HG02759 (cell line): ENCODE data around the gene LRRK1.
A peak's percentile ranks its signal among the peaks of the same experiment; 100 is the strongest.

Source experiments
- ATAC-seq: cut with Tn5 transposase; IDR thresholded peaks from one replicate; pipeline ENCODE4 v1.9.1; 2021; ENCODE audit warnings: mild to moderate bottlenecking, moderate library complexity; ENCODE audit not compliant: unreplicated experiment

The LRRK1 gene

GRCh38 chr15:100932676-100933348, 13.7 kb downstream of the LRRK1 start:
- no peak for ATAC-seq

- no peak for ATAC-seq
Observed at GRCh38 chr15:100934166-100934565, 15.0 kb downstream of the LRRK1 start.

- no peak for ATAC-seq
Observed at GRCh38 chr15:100934726-100935125, 15.6 kb downstream of the LRRK1 start.

GRCh38 chr15:100937171-100937570, 18.0 kb downstream of the LRRK1 start:
- no peak for ATAC-seq

- ATAC-seq: no peak
Observed at GRCh38 chr15:100939791-100940190, 20.6 kb downstream of the LRRK1 start.

- peak; percentile 74 for ATAC-seq
Observed at GRCh38 chr15:100940767-100941379, 21.7 kb downstream of the LRRK1 start.

GRCh38 chr15:100941536-100941935, 22.4 kb downstream of the LRRK1 start:
- peak; percentile 68 for ATAC-seq

- ATAC-seq: no peak
Observed at GRCh38 chr15:100942656-100943425, 23.7 kb downstream of the LRRK1 start.

GRCh38 chr15:100944244-100944895, 25.2 kb downstream of the LRRK1 start:
- ATAC-seq: peak; percentile 34

GRCh38 chr15:100944986-100945385, 25.8 kb downstream of the LRRK1 start:
- ATAC-seq: no peak

- ATAC-seq: no peak
Observed at GRCh38 chr15:100947760-100948429, 28.7 kb downstream of the LRRK1 start.

- ATAC-seq: no peak
Observed at GRCh38 chr15:100948430-100948762, 29.2 kb downstream of the LRRK1 start.

- ATAC-seq: no peak
Observed at GRCh38 chr15:100949691-100950090, 30.5 kb downstream of the LRRK1 start.

GRCh38 chr15:100951965-100952364, 32.8 kb downstream of the LRRK1 start:
- no peak for ATAC-seq

- ATAC-seq: no peak
Observed at GRCh38 chr15:100952566-100952965, 33.4 kb downstream of the LRRK1 start.

GRCh38 chr15:100958326-100959065, 39.3 kb downstream of the LRRK1 start:
- ATAC-seq: peak; percentile 56

- peak; percentile 21 for ATAC-seq
Observed at GRCh38 chr15:100959066-100960050, 40.2 kb downstream of the LRRK1 start.

GRCh38 chr15:100966997-100967396, 47.8 kb downstream of the LRRK1 start:
- peak; percentile 77 for ATAC-seq
